Esophagus muscularis mucosa (tissue), 4 donors: ENCODE measurements around the gene CMTR2. TPM values are rescaled to one million over a fixed set of nuclear protein-coding genes. Genes with fewer than 3 reads are reported as not detected.
"Not testable (repeated sequence)": the region's sequence is repeated elsewhere in the genome, so short reads cannot be mapped to it uniquely, and the experiment has no call there.

ENCODE experiments used
- DNase-seq: peaks from one replicate; pipeline ENCODE4 v3.0.0-alpha.2; 2017; ENCODE audit errors: extremely low spot score
- H3K27ac ChIP-seq, 4 donors: fragments of 200-600 bp; sonication (generic); replicated peaks in 1 of 4; 1 replicate in 3 of 4; 2 replicates in 1 of 4; pipeline ENCODE4 v1.5.1; 2016 to 2019; ENCODE audit warnings: mild to moderate bottlenecking in 1 of 4
- H3K27me3 ChIP-seq, 4 donors: fragments of 200-600 bp; sonication (generic); one replicate each; pipeline versions ENCODE4 v1.5.1 to v1.6.0; 2016 to 2019
- H3K36me3 ChIP-seq, 4 donors: fragments of 200-600 bp; sonication (generic); one replicate each; pipeline ENCODE4 v1.5.1; 2016 to 2019
- H3K4me1 ChIP-seq, 4 donors: fragments of 200-600 bp; sonication (generic); one replicate each; pipeline ENCODE4 v1.5.1; 2016 to 2019
- H3K4me3 ChIP-seq, 4 donors: fragments of 200-600 bp; sonication (generic); 1 replicate in 2 of 4; 2 replicates in 2 of 4; pipeline ENCODE4 v1.5.1; 2016 to 2019; ENCODE audit warnings: mild to moderate bottlenecking in 4 of 4, moderate library complexity in 1 of 4
- H3K9me3 ChIP-seq, 4 donors: fragments of 200-600 bp; sonication (generic); 1 replicate in 3 of 4; 2 replicates in 1 of 4; pipeline ENCODE4 v1.5.1; 2016 to 2019
- EP300 ChIP-seq: sonication (generic); formaldehyde crosslinking; IDR thresholded peaks from one replicate; pipeline ENCODE4 v1.6.1; 2017; ENCODE audit warnings: antibody characterized with exemption
- POLR2A ChIP-seq: fragments of 450-650 bp; IDR thresholded peaks from one replicate; pipeline ENCODE4 v1.6.1; 2017; ENCODE audit warnings: antibody characterized with exemption, moderate library complexity, mild to moderate bottlenecking, low read depth
- POLR2AphosphoS5 ChIP-seq, 2 donors: sonication (generic); formaldehyde crosslinking; IDR thresholded peaks; one replicate each; pipeline ENCODE4 v1.6.1; 2017; ENCODE audit warnings: antibody characterized with exemption in 2 of 2
- WGBS: methylation state at CpG from one replicate; pipeline ENCODE4 v1.1.5; 2018; 5-methylcytosine and 5-hydroxymethylcytosine counted together
- intact Hi-C: fragments of 100-400 bp; cut with DNase I; formaldehyde crosslinking; loops from one replicate; pipeline ENCODE4 v1.15.1; 2023
- total RNA-seq, 4 donors: library from RNA; depleted of rRNA; stranded (reverse); fragments of >200 nt; gene quantifications; one replicate each; pipeline versions ENCODE4 v1.1.0 to v1.2.1, GENCODE V29; 2016
- TF ChIP-seq, protein P1 (sequence below), 3 experiments: fragments of 200-600 bp in 2 of 3; fragments of 450-650 bp in 1 of 3; sonication (generic) in 2 of 3; IDR thresholded peaks; one replicate each; pipeline ENCODE4 v1.5.1; 2017 to 2019; ENCODE audit warnings: antibody characterized with exemption in 3 of 3, mild to moderate bottlenecking in 2 of 3, moderate library complexity in 1 of 3

Gene CMTR2
- total RNA-seq, 4 donors from 2014 or later: 12.2 to 19.0 (median 15.8) TPM

DNA sequence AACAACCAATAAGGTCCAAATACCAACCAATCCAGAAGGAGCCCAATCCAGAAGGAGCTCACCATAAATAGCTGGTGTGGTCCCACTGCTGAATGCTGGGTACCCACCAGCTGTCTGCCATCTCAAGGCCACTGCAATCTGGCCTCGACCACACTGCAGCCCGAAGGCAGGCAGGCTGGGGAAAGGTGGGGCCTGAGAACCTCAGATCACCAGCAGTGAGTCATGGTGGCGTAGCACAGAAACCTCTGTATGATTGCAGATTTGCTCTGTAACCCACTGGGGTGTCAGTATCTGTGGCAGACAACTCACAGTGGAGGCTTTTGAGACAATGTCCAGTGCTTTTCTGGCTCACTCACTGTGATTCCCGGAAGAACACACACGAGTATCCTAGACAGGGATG is 14.7 kb upstream of the CMTR2 start:
- H3K27ac ChIP-seq: no peak overlapping the region
- intact Hi-C loops: no loop called here
- peaks cover 0 to 13% (median 0%) of the 10 kb centered on the region in 4 donors for H3K27me3 ChIP-seq
- TF ChIP-seq, protein P1, sequence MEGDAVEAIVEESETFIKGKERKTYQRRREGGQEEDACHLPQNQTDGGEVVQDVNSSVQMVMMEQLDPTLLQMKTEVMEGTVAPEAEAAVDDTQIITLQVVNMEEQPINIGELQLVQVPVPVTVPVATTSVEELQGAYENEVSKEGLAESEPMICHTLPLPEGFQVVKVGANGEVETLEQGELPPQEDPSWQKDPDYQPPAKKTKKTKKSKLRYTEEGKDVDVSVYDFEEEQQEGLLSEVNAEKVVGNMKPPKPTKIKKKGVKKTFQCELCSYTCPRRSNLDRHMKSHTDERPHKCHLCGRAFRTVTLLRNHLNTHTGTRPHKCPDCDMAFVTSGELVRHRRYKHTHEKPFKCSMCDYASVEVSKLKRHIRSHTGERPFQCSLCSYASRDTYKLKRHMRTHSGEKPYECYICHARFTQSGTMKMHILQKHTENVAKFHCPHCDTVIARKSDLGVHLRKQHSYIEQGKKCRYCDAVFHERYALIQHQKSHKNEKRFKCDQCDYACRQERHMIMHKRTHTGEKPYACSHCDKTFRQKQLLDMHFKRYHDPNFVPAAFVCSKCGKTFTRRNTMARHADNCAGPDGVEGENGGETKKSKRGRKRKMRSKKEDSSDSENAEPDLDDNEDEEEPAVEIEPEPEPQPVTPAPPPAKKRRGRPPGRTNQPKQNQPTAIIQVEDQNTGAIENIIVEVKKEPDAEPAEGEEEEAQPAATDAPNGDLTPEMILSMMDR (IDR thresholded peaks at IDR 0.05): no peak
- TF ChIP-seq POLR2A (no peak), EP300 (no peak), POLR2AphosphoS5 (IDR thresholded peaks at IDR 0.05) (no peak)
- H3K4me3 ChIP-seq: no peak overlapping the region
- peaks cover 0 to 6% (median 0%) of the 10 kb centered on the region in 4 donors for H3K9me3 ChIP-seq
- H3K36me3 ChIP-seq: no peaks in the 10 kb centered on the region
- DNase-seq: no peak
- 75% methylated on average over 5 of the region's 5 CpGs for WGBS
- no peaks in the 10 kb centered on the region for H3K4me1 ChIP-seq

DNA sequence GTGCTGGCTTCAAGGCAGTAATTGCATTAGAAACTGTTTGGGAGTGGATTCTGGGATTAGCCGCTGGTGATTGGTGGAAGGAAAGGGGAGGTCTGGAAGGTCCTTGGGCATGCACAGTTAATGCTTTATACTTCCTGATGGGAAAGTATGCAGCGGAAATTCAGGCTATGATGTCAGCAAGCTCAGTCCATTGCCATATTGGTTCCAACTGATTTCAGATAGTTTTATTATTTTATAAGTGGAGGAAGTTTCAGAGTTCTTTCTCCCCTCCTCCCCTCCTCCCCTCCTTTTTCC is 8.1 kb upstream of the CMTR2 start:
- Histone ChIP-seq H3K9me3 (no peaks in the 10 kb centered on the region), H3K4me1 (no peaks in the 10 kb centered on the region), H3K36me3 (no peaks in the 10 kb centered on the region), H3K27ac (no peak overlapping the region), H3K4me3 (no peak overlapping the region), H3K27me3 (peaks cover 0 to 39% (median 0%) of the 10 kb centered on the region in 4 donors)
- no peak for DNase-seq
- TF ChIP-seq, protein P1 (IDR thresholded peaks at IDR 0.05): no peak
- TF ChIP-seq POLR2AphosphoS5 (IDR thresholded peaks at IDR 0.05) (no peak), POLR2A (no peak), EP300 (no peak)
- intact Hi-C loops: no loop called here
- 47% methylated on average over 2 of the region's 2 CpGs for WGBS

DNA sequence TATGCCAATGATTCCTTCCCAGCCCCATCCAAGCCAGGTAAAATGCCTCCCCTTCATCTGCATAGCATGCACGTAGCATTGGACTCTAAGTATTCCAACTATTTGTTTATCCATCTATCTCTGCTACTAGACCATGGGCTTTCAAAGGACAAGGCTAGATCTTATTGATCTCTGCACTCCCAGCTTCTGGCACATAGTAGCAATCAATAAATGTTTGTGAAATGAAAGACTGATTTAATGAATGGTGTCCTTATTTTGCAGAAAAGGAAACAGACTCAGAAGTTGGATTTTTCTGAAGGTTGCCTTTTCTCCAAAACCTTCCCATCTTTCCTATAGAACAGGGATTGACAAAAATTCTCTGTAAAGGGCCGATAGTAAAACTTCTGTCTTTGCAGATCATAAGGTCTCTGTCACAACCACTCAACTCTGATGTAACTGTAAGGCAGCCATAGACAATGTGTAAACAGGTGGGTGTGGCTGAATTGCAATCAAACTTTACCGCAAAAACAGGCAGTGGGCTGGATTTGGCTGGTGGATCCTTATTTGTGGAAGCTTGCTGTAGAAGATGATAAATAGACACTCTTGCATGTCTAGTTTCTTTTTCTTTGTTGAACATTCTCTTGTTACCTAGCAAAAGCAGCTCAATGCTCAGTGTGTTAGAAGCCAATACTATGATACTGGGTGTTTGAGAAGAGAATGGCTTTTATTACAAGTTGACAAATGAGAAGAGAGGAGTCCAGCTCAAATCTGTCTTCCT is 7.6 kb upstream of the CMTR2 start:
- TF ChIP-seq, protein P1 (IDR thresholded peaks at IDR 0.05): no peak
- TF ChIP-seq EP300 (no peak), POLR2A (no peak), POLR2AphosphoS5 (IDR thresholded peaks at IDR 0.05) (no peak)
- no peak overlapping the region for H3K27ac ChIP-seq
- 58% methylated on average over 3 of the region's 3 CpGs for WGBS
- no peaks in the 10 kb centered on the region for H3K9me3 ChIP-seq
- no peaks in the 10 kb centered on the region for H3K4me1 ChIP-seq
- DNase-seq: no peak
- no peaks in the 10 kb centered on the region for H3K36me3 ChIP-seq
- no peak overlapping the region for H3K4me3 ChIP-seq
- peaks cover 0 to 44% (median 0%) of the 10 kb centered on the region in 4 donors for H3K27me3 ChIP-seq
- intact Hi-C loops: no loop called here

DNA sequence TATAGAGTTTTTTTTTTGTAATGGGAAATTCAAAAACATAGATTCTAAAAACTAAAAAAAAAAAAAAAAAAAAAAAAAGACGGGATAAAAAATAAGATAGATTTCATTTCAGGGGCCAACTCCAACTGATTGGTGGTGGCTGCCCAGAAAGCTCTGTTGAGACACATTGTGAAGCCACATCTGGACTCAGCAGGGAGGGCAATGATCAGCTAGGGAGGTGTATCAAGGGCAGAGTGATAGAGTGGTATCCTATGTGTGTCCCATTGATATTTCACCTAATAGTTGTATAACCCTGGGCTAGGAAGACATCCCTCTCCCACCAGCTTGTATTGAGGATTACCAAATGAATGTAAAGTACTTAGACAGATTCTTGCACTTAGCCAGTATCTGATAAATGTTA is 6.7 kb upstream of the CMTR2 start:
- Histone ChIP-seq H3K27me3 (peaks cover 0 to 49% (median 0%) of the 10 kb centered on the region in 4 donors), H3K36me3 (no peaks in the 10 kb centered on the region), H3K9me3 (no peaks in the 10 kb centered on the region), H3K4me1 (no peaks in the 10 kb centered on the region), H3K27ac (no peak overlapping the region), H3K4me3 (no peak overlapping the region)
- DNase-seq: no peak
- intact Hi-C loops: no loop called here
- TF ChIP-seq EP300 (no peak), POLR2AphosphoS5 (IDR thresholded peaks at IDR 0.05) (no peak), POLR2A (no peak)
- TF ChIP-seq, protein P1 (IDR thresholded peaks at IDR 0.05): no peak
- WGBS: 78% methylated on average over 1 of the region's 1 CpG

DNA sequence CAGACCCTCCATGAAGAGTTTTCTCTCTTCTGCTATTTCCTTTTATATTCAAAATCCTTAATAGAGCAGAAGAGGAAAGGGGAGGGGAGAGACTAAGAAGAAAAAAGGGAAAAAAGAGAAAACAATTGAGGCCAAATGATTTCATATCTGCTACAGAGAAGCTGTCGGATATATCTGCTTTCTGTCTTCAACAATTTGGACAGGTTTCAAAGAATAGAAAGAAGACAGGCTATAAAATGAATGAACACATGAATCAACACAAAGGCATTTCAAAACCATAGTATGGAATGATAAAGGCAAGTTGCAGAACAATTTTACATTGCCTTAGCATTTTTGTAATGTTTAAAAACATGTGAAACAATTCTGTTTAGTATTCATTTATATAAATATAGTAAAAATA is 4.7 kb upstream of the CMTR2 start:
- intact Hi-C loops: no loop called here
- Histone ChIP-seq H3K27ac (no peak overlapping the region), H3K9me3 (no peaks in the 10 kb centered on the region), H3K4me1 (peaks cover 4 to 8% (median 6%) of the 10 kb centered on the region in 4 donors), H3K36me3 (no peaks in the 10 kb centered on the region), H3K27me3 (peaks cover 0 to 44% (median 0%) of the 10 kb centered on the region in 4 donors), H3K4me3 (no peak overlapping the region)
- WGBS: 18% methylated on average over 1 of the region's 1 CpG
- no peak for DNase-seq
- TF ChIP-seq, protein P1 (IDR thresholded peaks at IDR 0.05): no peak
- TF ChIP-seq EP300: no peak

DNA sequence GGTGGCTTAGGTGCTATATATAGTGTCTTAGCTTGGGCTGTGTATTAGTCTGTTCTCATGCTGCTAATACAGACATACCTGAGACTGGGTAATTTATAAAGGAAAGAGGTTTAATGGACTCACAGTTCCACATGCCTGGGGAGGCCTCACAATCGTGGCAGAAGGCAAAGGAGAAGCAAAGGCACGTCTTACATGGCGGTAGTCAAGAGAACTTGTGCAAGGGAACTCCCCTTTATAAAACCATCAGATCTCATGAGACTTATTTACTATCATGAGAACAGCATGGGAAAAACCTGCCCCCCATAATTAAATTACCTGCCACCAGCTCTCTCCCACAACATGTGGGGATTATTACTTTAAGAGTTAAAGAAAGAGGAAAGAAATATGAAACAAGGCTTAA is 2.9 kb upstream of the CMTR2 start:
- H3K27me3 ChIP-seq: peaks cover 0 to 35% (median 0%) of the 10 kb centered on the region in 4 donors
- H3K4me3 ChIP-seq, intact Hi-C loops, DNase-seq, H3K27ac ChIP-seq, H3K36me3 ChIP-seq, H3K9me3 ChIP-seq: not testable (repeated sequence)
- WGBS: 70% methylated on average over 3 of the region's 3 CpGs
- H3K4me1 ChIP-seq: peaks cover 12 to 25% (median 18%) of the 10 kb centered on the region in 4 donors
